ENCODE results near the gene FLAD1.

- TF ChIP-seq CTCF (conservative IDR thresholded peaks at IDR 0.05 in 1 of 2, IDR thresholded peaks at IDR 0.05 in 1 of 2; ENCODE audit: low read depth in 1 of 2, low read length in 2 of 2): no peak
- no peak for TF ChIP-seq EZH2 (IDR thresholded peaks at IDR 0.05; ENCODE audit: low read length, missing control alignments)
Measured at GRCh38 chr1:155002464-155003226, 19.5 kb downstream of the FLAD1 start, which contains the start of gene ZBTB7B.

Data from fibroblast of lung (primary cell).